Stimulated activated CD4-positive, alpha-beta T cell treated with anti-CD3 and anti-CD28 coated beads, Interleukin-2, amount 100 ng/mL, for 48 hours (primary cell): ENCODE results near the gene KDR.

ENCODE experiments used
- DNase-seq, 2 donors: peaks; one replicate each; pipeline ENCODE4 v3.0.0-alpha.2; 2020

The KDR gene

DNA sequence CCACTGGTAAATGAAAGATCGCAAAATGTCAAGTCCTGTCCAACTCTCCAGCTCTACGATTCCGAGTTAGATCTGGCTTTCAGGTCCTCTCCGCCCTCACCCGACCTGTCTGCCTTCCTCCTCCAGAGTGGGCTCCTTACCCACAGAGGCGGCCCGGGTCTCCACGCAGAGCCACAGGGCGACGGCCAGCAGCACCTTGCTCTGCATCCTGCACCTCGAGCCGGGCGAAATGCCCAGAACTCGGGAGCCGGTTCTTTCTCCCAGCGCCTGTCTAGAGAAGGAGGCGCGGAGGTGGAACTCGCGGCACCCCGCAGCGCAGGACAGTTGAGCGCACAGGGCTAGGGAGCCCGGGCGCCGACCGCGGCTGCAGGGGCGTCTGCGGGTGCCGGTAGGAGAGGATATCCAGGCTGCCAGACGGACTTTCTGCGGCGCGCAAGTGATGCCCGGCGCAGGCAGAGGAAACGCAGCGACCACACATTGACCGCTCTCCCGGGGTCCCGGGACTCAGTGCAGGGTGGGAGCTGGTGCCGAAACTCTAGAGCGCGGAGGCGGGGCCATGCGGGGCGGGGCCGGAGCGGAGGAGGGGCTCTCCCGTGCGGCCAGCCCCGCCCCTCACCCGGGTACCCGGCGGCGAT lies at the start of gene KDR:
TSS of gene KDR (minus strand) at position 509 of the 635 bp plus-strand sequence. CDS start at position 207, 302 bp downstream.
- no peak for DNase-seq

GRCh38 chr4:55173580-55173979 lies 48.2 kb upstream of the KDR start:
- no peak for DNase-seq

GRCh38 chr4:55172694-55173287 lies 47.4 kb upstream of the KDR start:
- no peak for DNase-seq

- no peak for DNase-seq
These were observed 45.1 kb upstream of the KDR start for GRCh38 chr4:55170462-55170861.

- DNase-seq, result no peak
These were observed 44.1 kb upstream of the KDR start for GRCh38 chr4:55169352-55169961.

GRCh38 chr4:55162396-55162795 lies 37.0 kb upstream of the KDR start:
- DNase-seq, result no peak

GRCh38 chr4:55161739-55162138 lies 36.3 kb upstream of the KDR start:
- DNase-seq, result no peak

- no peak for DNase-seq
These were observed 34.5 kb upstream of the KDR start for GRCh38 chr4:55159851-55160250.

DNA sequence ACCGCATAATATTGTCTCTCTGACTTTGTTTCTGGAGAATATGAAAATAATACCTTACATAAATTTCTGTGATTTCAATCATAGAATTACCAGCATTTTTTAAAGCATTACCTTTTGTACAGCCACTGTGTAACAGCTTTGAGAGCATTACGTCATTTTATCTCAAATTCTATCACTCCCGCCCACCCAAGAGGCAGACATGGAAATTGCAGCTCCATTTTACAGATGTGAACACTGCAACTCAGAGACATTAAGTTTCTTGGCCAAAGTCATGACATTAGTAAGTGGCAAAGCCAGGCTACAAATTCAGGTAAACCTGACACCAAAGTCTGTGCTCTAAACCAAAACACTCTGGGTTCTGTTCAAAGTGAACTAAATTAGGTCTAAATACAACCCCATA lies 33.6 kb upstream of the KDR start:
- DNase-seq, result no peak

DNA sequence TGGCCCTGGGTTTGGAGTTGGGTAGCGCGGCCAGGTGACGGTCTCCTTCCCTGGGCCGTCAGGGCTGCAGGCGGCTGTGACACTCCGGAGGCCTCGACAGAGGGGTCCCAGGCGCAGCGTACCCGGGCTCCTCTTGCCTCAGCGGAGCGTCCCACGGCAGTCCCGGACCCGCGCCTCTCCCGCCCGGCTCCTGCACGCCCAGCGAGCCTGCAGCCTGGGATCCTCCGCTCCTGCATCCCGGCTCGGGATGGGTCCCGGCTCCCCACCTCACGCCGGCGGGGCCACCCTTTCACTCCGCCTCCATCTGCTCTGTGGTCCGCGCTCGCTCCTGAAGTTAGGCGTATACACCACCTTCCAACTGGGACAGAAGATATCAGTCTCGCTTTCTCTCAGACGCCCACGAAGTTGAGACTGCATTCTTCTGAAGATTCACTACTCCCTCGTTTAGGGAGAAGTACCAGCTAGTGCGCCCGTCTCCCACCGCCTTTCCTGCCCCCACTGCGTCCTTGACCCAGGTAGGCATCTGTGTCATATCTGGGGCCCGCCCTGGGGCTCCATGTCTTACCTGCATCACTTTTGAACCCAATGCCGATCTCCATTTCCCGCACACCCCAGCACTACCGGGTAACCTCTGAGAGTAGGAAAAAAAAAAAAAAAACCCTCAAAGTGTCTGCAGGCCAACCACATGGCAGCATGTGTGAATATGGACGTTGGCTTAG lies 32.3 kb upstream of the KDR start:
- no peak for DNase-seq

GRCh38 chr4:55154933-55155332 lies 29.5 kb upstream of the KDR start:
- DNase-seq, result no peak

GRCh38 chr4:55154290-55154880 lies 29.0 kb upstream of the KDR start:
- DNase-seq, result no peak

DNA sequence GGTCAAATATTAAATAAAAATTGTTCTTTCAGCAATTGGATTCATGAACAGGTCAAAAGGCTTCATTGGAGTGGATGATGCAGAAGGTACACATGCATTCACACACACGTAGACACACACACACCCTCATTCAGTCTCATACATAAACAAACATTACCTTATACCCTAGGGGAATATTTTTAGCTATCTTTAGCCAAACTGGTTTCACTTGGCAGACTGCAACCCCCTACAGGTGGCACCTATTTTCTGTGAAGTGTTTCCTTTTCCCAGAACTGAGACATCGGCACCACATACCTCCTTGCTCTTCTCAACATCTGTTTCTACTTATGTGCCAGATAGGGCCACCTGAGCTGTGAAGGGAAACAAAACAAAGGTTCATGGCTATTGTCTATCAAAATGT lies 18.5 kb upstream of the KDR start:
- no peak for DNase-seq

DNA sequence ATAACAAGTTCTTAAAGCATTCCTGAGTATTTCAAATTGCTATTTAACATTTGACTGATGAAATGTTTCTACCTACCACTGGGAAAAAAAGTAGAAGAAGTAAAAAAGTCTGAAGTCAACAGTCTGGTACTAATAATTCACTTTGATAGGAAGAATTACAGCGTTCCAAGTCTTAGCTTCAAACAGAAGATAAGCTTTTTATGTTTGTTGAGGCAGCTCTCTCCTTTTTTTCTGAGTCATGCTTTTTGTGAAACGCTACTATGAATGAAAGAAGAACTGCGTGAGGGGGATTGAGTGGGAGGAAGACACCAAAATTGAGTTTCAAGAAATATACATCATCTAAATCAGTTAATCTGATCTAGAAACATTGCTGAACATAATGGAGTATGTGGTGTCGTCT lies 13.0 kb upstream of the KDR start:
- DNase-seq, result no peak

DNA sequence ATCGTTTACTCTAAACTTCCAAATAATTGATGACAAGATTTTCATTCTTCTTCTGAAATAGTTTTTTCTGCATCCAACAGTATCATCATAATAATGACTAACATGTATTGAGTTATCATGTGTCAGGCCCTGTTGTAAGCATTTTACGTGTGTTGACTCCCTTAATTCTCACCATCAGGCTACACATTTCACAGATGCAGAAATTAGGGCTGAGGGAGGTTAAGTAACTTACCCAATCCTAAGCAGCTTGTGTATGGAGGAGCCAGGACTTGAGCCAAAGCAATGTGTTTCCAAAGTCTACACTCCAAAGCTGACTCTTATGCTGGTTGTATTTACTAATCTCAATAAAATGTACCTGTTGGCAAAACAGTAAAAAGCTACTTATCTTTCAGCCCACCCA lies 11.2 kb upstream of the KDR start:
- no peak for DNase-seq

GRCh38 chr4:55133951-55134350 lies 8.6 kb upstream of the KDR start:
- no peak for DNase-seq

DNA sequence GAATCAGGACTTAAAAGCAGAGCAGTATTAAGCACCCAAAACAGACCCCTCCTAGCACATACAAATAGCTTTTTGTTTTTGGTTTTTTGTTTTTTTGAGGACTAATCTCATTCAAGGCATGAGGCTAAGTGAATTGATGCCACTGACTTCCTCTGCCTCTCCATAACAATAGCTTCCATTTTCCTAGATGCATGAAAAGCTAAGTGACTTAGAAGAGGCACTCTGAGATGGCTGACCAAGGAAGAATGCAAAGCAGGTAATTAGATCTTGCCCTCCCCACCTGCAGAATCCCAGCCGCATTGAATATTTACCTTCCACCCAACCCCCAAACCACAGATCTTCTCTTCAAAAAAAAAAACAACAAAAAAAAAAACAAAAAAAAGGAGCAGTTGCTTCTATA lies 7.4 kb upstream of the KDR start:
- no peak for DNase-seq

DNA sequence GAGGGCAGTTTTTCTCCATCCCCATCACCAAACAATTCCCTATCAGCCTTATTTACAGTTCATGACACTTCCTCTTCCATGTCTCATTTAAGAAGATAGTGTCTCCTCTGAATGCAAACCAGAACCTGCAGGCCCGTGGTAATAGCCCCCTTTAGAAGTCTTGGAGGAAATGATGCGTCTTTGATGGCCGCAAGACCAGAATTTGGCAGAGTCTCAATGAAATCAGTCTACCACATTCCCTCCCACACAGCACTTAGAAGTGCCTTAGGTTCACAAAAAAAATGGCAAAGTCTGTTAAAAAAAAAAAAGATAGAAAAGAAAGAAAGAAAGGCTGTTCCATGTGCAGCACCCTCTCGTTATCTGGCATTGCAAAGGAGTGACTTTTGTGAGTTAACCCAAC lies 2.1 kb upstream of the KDR start:
- no peak for DNase-seq

- no peak for DNase-seq
These were observed 1.7 kb upstream of the KDR start for GRCh38 chr4:55127053-55127452.

GRCh38 chr4:55125763-55126541 lies 557 bp upstream of the KDR start:
- no peak for DNase-seq

GRCh38 chr4:55124322-55125076 lies 896 bp downstream of the KDR start:
- no peak for DNase-seq

DNA sequence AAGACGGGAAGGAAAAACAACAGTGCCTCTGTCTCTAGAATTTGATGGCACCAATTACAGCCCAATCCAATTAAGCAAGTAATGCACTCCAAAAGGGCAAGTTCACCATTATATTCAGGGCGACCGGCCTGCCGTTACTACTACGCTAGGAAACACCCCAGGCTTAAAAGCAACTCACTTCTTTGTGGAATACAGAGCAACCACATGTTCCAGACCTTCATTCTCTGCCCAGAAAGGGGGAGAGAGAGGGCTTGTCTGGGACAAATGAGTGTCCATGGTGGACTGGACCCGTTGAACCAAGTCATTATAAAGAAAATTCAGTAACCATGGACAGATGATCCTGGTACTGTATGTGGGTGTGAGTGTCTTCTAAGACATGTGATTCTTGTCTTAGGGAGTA lies 1.6 kb downstream of the KDR start:
- no peak for DNase-seq
